Measurements from ENCODE around the gene CHRNB1.

Gene CHRNB1

GRCh38 chr17:7483255-7484066, 38.6 kb downstream of the CHRNB1 start (continued):
- TF ChIP-seq BCL11B (tag by site-specific recombination; IDR thresholded peaks at IDR 0.05; ENCODE audit: low read depth): no peak; the same call in 1 of the 2 replicates
- TF ChIP-seq SP3 (tag by site-specific recombination; IDR thresholded peaks at IDR 0.05): no peak; the same call in 1 of the 2 replicates
- no peak for TF ChIP-seq ZNF707 (tag by site-specific recombination; IDR thresholded peaks at IDR 0.05)
- TF ChIP-seq, protein P1, sequence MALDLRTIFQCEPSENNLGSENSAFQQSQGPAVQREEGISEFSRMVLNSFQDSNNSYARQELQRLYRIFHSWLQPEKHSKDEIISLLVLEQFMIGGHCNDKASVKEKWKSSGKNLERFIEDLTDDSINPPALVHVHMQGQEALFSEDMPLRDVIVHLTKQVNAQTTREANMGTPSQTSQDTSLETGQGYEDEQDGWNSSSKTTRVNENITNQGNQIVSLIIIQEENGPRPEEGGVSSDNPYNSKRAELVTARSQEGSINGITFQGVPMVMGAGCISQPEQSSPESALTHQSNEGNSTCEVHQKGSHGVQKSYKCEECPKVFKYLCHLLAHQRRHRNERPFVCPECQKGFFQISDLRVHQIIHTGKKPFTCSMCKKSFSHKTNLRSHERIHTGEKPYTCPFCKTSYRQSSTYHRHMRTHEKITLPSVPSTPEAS (tag by site-specific recombination; IDR thresholded peaks at IDR 0.05): no peak
- no peak for TF ChIP-seq ZNF670 (tag by site-specific recombination; IDR thresholded peaks at IDR 0.05; ENCODE audit: low read depth)
- no peak for TF ChIP-seq ZNF473 (tag by site-specific recombination; IDR thresholded peaks at IDR 0.05)
- no peak for TF ChIP-seq ZNF354C (tag by site-specific recombination; IDR thresholded peaks at IDR 0.05; ENCODE audit: borderline replicate concordance, low read depth)
- TF ChIP-seq GLIS2 (tag by site-specific recombination; IDR thresholded peaks at IDR 0.05): peak; percentile 90
- TF ChIP-seq KLF16 (tag by site-specific recombination; IDR thresholded peaks at IDR 0.05): peak; percentile 63; the same call in 1 of the 2 replicates
- peak; percentile 95 for TF ChIP-seq PRDM10 (tag by site-specific recombination; IDR thresholded peaks at IDR 0.05)
- TF ChIP-seq ZNF747 (tag by site-specific recombination; IDR thresholded peaks at IDR 0.05): no peak
- no peak for TF ChIP-seq ZNF776 (tag by site-specific recombination; IDR thresholded peaks at IDR 0.05; ENCODE audit: borderline replicate concordance)
- no peak for TF ChIP-seq ZNF37A (tag by site-specific recombination; IDR thresholded peaks at IDR 0.05)
- TF ChIP-seq, protein P2, sequence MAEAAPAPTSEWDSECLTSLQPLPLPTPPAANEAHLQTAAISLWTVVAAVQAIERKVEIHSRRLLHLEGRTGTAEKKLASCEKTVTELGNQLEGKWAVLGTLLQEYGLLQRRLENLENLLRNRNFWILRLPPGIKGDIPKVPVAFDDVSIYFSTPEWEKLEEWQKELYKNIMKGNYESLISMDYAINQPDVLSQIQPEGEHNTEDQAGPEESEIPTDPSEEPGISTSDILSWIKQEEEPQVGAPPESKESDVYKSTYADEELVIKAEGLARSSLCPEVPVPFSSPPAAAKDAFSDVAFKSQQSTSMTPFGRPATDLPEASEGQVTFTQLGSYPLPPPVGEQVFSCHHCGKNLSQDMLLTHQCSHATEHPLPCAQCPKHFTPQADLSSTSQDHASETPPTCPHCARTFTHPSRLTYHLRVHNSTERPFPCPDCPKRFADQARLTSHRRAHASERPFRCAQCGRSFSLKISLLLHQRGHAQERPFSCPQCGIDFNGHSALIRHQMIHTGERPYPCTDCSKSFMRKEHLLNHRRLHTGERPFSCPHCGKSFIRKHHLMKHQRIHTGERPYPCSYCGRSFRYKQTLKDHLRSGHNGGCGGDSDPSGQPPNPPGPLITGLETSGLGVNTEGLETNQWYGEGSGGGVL (tag by site-specific recombination; IDR thresholded peaks at IDR 0.05): peak; percentile 96
- no peak for TF ChIP-seq MZF1 (tag by site-specific recombination; IDR thresholded peaks at IDR 0.05; ENCODE audit: borderline replicate concordance)
- TF ChIP-seq KLF1 (tag by site-specific recombination; IDR thresholded peaks at IDR 0.05): peak; percentile 37; the same call in 1 of the 2 replicates
- TF ChIP-seq KLF10 (tag by site-specific recombination; IDR thresholded peaks at IDR 0.05): no peak; the same call in 1 of the 2 replicates
- peak; percentile 99 for TF ChIP-seq ZNF629 (tag by site-specific recombination; IDR thresholded peaks at IDR 0.05)
- no peak for TF ChIP-seq ZNF19 (tag by site-specific recombination; IDR thresholded peaks at IDR 0.05; ENCODE audit: low read depth)
- TF ChIP-seq ZNF335 (tag by site-specific recombination; conservative IDR thresholded peaks at IDR 0.05): peak; percentile 92
- no peak for TF ChIP-seq ZNF23 (tag by site-specific recombination; IDR thresholded peaks at IDR 0.05; ENCODE audit: borderline replicate concordance)
- peak; percentile 32; the same call in 1 of the 2 replicates for TF ChIP-seq ZSCAN23 (tag by site-specific recombination; IDR thresholded peaks at IDR 0.05)
- TF ChIP-seq, protein P3, sequence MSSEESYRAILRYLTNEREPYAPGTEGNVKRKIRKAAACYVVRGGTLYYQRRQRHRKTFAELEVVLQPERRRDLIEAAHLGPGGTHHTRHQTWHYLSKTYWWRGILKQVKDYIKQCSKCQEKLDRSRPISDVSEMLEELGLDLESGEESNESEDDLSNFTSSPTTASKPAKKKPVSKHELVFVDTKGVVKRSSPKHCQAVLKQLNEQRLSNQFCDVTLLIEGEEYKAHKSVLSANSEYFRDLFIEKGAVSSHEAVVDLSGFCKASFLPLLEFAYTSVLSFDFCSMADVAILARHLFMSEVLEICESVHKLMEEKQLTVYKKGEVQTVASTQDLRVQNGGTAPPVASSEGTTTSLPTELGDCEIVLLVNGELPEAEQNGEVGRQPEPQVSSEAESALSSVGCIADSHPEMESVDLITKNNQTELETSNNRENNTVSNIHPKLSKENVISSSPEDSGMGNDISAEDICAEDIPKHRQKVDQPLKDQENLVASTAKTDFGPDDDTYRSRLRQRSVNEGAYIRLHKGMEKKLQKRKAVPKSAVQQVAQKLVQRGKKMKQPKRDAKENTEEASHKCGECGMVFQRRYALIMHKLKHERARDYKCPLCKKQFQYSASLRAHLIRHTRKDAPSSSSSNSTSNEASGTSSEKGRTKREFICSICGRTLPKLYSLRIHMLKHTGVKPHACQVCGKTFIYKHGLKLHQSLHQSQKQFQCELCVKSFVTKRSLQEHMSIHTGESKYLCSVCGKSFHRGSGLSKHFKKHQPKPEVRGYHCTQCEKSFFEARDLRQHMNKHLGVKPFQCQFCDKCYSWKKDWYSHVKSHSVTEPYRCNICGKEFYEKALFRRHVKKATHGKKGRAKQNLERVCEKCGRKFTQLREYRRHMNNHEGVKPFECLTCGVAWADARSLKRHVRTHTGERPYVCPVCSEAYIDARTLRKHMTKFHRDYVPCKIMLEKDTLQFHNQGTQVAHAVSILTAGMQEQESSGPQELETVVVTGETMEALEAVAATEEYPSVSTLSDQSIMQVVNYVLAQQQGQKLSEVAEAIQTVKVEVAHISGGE (tag by site-specific recombination; conservative IDR thresholded peaks at IDR 0.05; ENCODE audit: low read depth): peak; percentile 27
- TF ChIP-seq ZNF302 (tag by site-specific recombination; IDR thresholded peaks at IDR 0.05; ENCODE audit: low read depth): no peak
- TF ChIP-seq ZNF571 (tag by site-specific recombination; IDR thresholded peaks at IDR 0.05): no peak
- TF ChIP-seq ZNF48 (tag by site-specific recombination; IDR thresholded peaks at IDR 0.05): no peak
- peak; percentile 49; the same call in 1 of the 2 replicates for TF ChIP-seq ZNF501 (tag by site-specific recombination; IDR thresholded peaks at IDR 0.05)
- no peak for TF ChIP-seq ZNF585B (tag by site-specific recombination; IDR thresholded peaks at IDR 0.05)
- no peak for TF ChIP-seq ZBTB7A (tag by site-specific recombination; IDR thresholded peaks at IDR 0.05; ENCODE audit: low read depth)
- no peak for TF ChIP-seq ZNF202 (tag by site-specific recombination; IDR thresholded peaks at IDR 0.05; ENCODE audit: borderline replicate concordance)
- TF ChIP-seq ZNF624 (tag by site-specific recombination; IDR thresholded peaks at IDR 0.05): no peak
